C4-2B (cell line): ENCODE results near the gene P2RX6.
"Not testable (repeated sequence)": the region's sequence is repeated elsewhere in the genome, so short reads cannot be mapped to it uniquely, and the experiment has no call there.

Experiments
- H3K27ac ChIP-seq: fragments of 450-650 bp; 2 replicates; pipeline ENCODE4 v1.5.1; 2017
- CTCF ChIP-seq: fragments of 450-650 bp; conservative IDR thresholded peaks from 2 replicates; pipeline ENCODE4 v1.5.1; 2017; ENCODE audit warnings: mild to moderate bottlenecking
- ZFX ChIP-seq: fragments of 450-650 bp; IDR thresholded peaks from 2 replicates; pipeline ENCODE4 v1.6.1; 2017

P2RX6 gene

GRCh38 chr22:21031545-21032036 is 16.6 kb downstream of the P2RX6 start:
- no peak overlapping the region for H3K27ac ChIP-seq
- TF ChIP-seq CTCF (no peak), ZFX (no peak)

- TF ChIP-seq CTCF (no peak), ZFX (no peak)
- no peak within 1 kb of the TSS for H3K27ac ChIP-seq
Measured at GRCh38 chr22:21032037-21032867, 17.3 kb downstream of the P2RX6 start, which contains the start of gene SLC7A4. SLC7A4 (minus strand) TSS chr22:21032561; CDS start chr22:21031812, 749 bp downstream.

GRCh38 chr22:21032868-21033688 is 18.1 kb downstream of the P2RX6 start:
- no peak overlapping the region for H3K27ac ChIP-seq
- TF ChIP-seq CTCF, result no peak
- TF ChIP-seq ZFX, result no peak

GRCh38 chr22:21033895-21034294 is 18.9 kb downstream of the P2RX6 start:
- H3K27ac ChIP-seq, result no peak overlapping the region
- TF ChIP-seq CTCF (no peak), ZFX (no peak)

- H3K27ac ChIP-seq, result no peak overlapping the region
- TF ChIP-seq ZFX (no peak), CTCF (no peak)
Measured at GRCh38 chr22:21034989-21035388, 20.0 kb downstream of the P2RX6 start.

- no peak overlapping the region for H3K27ac ChIP-seq
- TF ChIP-seq CTCF (no peak), ZFX (no peak)
Measured at GRCh38 chr22:21038405-21038804, 23.4 kb downstream of the P2RX6 start.

- H3K27ac ChIP-seq, result not testable (repeated sequence)
Measured at GRCh38 chr22:21039158-21039557, 24.2 kb downstream of the P2RX6 start.
